Muscle layer of colon (tissue), 2 donors: Measurements from ENCODE around the gene SQSTM1.

Source experiments
- H3K27ac ChIP-seq: one replicate; pipeline ENCODE4 v1.7.0; 2013; ENCODE audit warnings: low read depth, mild to moderate bottlenecking, low read length, moderate library complexity
- H3K27me3 ChIP-seq, 2 donors: one replicate each; pipeline ENCODE4 v1.7.0; 2013; ENCODE audit warnings: low read length in 2 of 2, mild to moderate bottlenecking in 2 of 2; ENCODE audit not compliant: insufficient read depth in 2 of 2, control insufficient read depth in 1 of 2
- H3K36me3 ChIP-seq: one replicate; pipeline ENCODE4 v1.7.0; 2013; ENCODE audit warnings: mild to moderate bottlenecking, low read length; ENCODE audit not compliant: insufficient read depth
- H3K4me1 ChIP-seq: one replicate; pipeline ENCODE4 v1.7.0; 2013; ENCODE audit warnings: mild to moderate bottlenecking, low read length; ENCODE audit not compliant: insufficient read depth
- H3K4me3 ChIP-seq, 2 donors: one replicate each; pipeline ENCODE4 v1.7.0; 2013; ENCODE audit warnings: low read length in 2 of 2, low read depth in 1 of 2, mild to moderate bottlenecking in 1 of 2, moderate library complexity in 1 of 2
- H3K9ac ChIP-seq: one replicate; pipeline ENCODE4 v1.7.0; 2013; ENCODE audit warnings: low read length
- H3K9me3 ChIP-seq: one replicate; pipeline ENCODE4 v1.7.0; 2013; ENCODE audit warnings: mild to moderate bottlenecking, low read length
- donor health status: abdominal sarcoma.
- donor health status: Adenocarcinoma of cecum.

Gene SQSTM1

GRCh38 chr5:179795049-179795862 is 25.4 kb upstream of the SQSTM1 start:
- H3K9ac ChIP-seq: no peak overlapping the region
- no peaks in the 10 kb centered on the region for H3K27me3 ChIP-seq
- H3K4me3 ChIP-seq: peak overlapping the region; percentile 49
- H3K36me3 ChIP-seq: peaks cover 24% of the 10 kb centered on the region
- no peak overlapping the region for H3K27ac ChIP-seq
- H3K4me1 ChIP-seq: peaks cover 20% of the 10 kb centered on the region
- no peaks in the 10 kb centered on the region for H3K9me3 ChIP-seq

- H3K9me3 ChIP-seq: no peaks in the 10 kb centered on the region
- H3K4me1 ChIP-seq: peaks cover 20% of the 10 kb centered on the region
- peak overlapping the region; percentile 49 for H3K4me3 ChIP-seq
- H3K27ac ChIP-seq: peak overlapping the region; percentile 73
- H3K9ac ChIP-seq: no peak overlapping the region
- peaks cover 26% of the 10 kb centered on the region for H3K36me3 ChIP-seq
- no peaks in the 10 kb centered on the region for H3K27me3 ChIP-seq
Measured at GRCh38 chr5:179795863-179796833, 24.6 kb upstream of the SQSTM1 start.

GRCh38 chr5:179796877-179797608 is 23.7 kb upstream of the SQSTM1 start:
- no peak overlapping the region for H3K9ac ChIP-seq
- peak overlapping the region in 1 of 2 donors; percentile 49 for H3K4me3 ChIP-seq

GRCh38 chr5:179797741-179798140 is 23.0 kb upstream of the SQSTM1 start:
- H3K9ac ChIP-seq: no peak overlapping the region
- H3K36me3 ChIP-seq: peaks cover 33% of the 10 kb centered on the region

More at GRCh38 chr5:179796877-179797608, 23.7 kb upstream of the SQSTM1 start:
- peaks cover 22% of the 10 kb centered on the region for H3K4me1 ChIP-seq
- H3K9me3 ChIP-seq: no peaks in the 10 kb centered on the region
- peak overlapping the region; percentile 73 for H3K27ac ChIP-seq
- peaks cover 26% of the 10 kb centered on the region for H3K36me3 ChIP-seq
- no peaks in the 10 kb centered on the region for H3K27me3 ChIP-seq

GRCh38 chr5:179798144-179798770 is 22.4 kb upstream of the SQSTM1 start:
- Histone ChIP-seq H3K27ac (no peak overlapping the region), H3K36me3 (peaks cover 35% of the 10 kb centered on the region), H3K9ac (no peak overlapping the region), H3K4me1 (peaks cover 34% of the 10 kb centered on the region), H3K27me3 (no peaks in the 10 kb centered on the region), H3K4me3 (no peak overlapping the region), H3K9me3 (no peaks in the 10 kb centered on the region)

More at GRCh38 chr5:179797741-179798140, 23.0 kb upstream of the SQSTM1 start:
- Histone ChIP-seq H3K4me1 (peaks cover 29% of the 10 kb centered on the region), H3K27ac (no peak overlapping the region), H3K27me3 (no peaks in the 10 kb centered on the region), H3K9me3 (no peaks in the 10 kb centered on the region), H3K4me3 (no peak overlapping the region)

- Histone ChIP-seq H3K27ac (no peak overlapping the region), H3K4me3 (no peak overlapping the region), H3K27me3 (no peaks in the 10 kb centered on the region), H3K36me3 (peaks cover 35% of the 10 kb centered on the region), H3K9ac (no peak overlapping the region), H3K9me3 (no peaks in the 10 kb centered on the region), H3K4me1 (peaks cover 36% of the 10 kb centered on the region)
Measured at GRCh38 chr5:179798771-179799643, 21.7 kb upstream of the SQSTM1 start.

- H3K27me3 ChIP-seq: no peaks in the 10 kb centered on the region
- no peak overlapping the region for H3K9ac ChIP-seq
- H3K27ac ChIP-seq: no peak overlapping the region
- peaks cover 35% of the 10 kb centered on the region for H3K36me3 ChIP-seq
- H3K9me3 ChIP-seq: no peaks in the 10 kb centered on the region
- peaks cover 36% of the 10 kb centered on the region for H3K4me1 ChIP-seq
- H3K4me3 ChIP-seq: no peak overlapping the region
Measured at GRCh38 chr5:179799644-179799973, 21.1 kb upstream of the SQSTM1 start.

GRCh38 chr5:179800071-179800695 is 20.5 kb upstream of the SQSTM1 start:
- peaks cover 40% of the 10 kb centered on the region for H3K4me1 ChIP-seq
- no peak overlapping the region for H3K4me3 ChIP-seq
- peaks cover 35% of the 10 kb centered on the region for H3K36me3 ChIP-seq
- no peak overlapping the region for H3K9ac ChIP-seq
- H3K9me3 ChIP-seq: no peaks in the 10 kb centered on the region
- H3K27me3 ChIP-seq: no peaks in the 10 kb centered on the region
- H3K27ac ChIP-seq: no peak overlapping the region

- Histone ChIP-seq H3K27me3 (no peaks in the 10 kb centered on the region), H3K4me3 (no peak overlapping the region), H3K9me3 (no peaks in the 10 kb centered on the region), H3K4me1 (peaks cover 37% of the 10 kb centered on the region), H3K36me3 (peaks cover 35% of the 10 kb centered on the region), H3K27ac (no peak overlapping the region), H3K9ac (no peak overlapping the region)
Measured at GRCh38 chr5:179800696-179801201, 20.0 kb upstream of the SQSTM1 start.
